Uterus (tissue), 4 donors: ENCODE measurements around the gene INPP5K. TPM values are rescaled to one million over a fixed set of nuclear protein-coding genes. Genes with fewer than 3 reads are reported as not detected.

Experiments
- DNase-seq, 2 donors: peaks; one replicate each; pipeline ENCODE4 v3.0.0-alpha.2; 2019 to 2020
- H3K27ac ChIP-seq, 2 donors: fragments of 200-600 bp; sonication (generic); 1 replicate in 1 of 2; 2 replicates in 1 of 2; pipeline ENCODE4 v1.5.1; 2016 to 2018
- H3K27me3 ChIP-seq, 2 donors: fragments of 200-600 bp; sonication (generic); one replicate each; pipeline ENCODE4 v1.5.1; 2018 to 2019; ENCODE audit warnings: control low read depth in 1 of 2
- H3K36me3 ChIP-seq, 2 donors: fragments of 200-600 bp; sonication (generic); one replicate each; pipeline ENCODE4 v1.5.1; 2019; ENCODE audit warnings: control low read depth in 1 of 2
- H3K4me1 ChIP-seq, 2 donors: fragments of 200-600 bp; sonication (generic); one replicate each; pipeline ENCODE4 v1.5.1; 2018 to 2019; ENCODE audit warnings: control low read depth in 1 of 2
- H3K4me3 ChIP-seq, 2 donors: fragments of 200-600 bp; sonication (generic); 1 replicate in 1 of 2; 2 replicates in 1 of 2; pipeline ENCODE4 v1.5.1; 2018 to 2019; ENCODE audit warnings: mild to moderate bottlenecking in 1 of 2
- H3K9me3 ChIP-seq, 2 donors: fragments of 200-600 bp; sonication (generic); one replicate each; pipeline ENCODE4 v1.5.1; 2019; ENCODE audit warnings: control low read depth in 1 of 2
- POLR2A ChIP-seq, 2 donors: fragments of 450-650 bp; IDR thresholded peaks; one replicate each; pipeline ENCODE4 v1.6.1; 2016; ENCODE audit warnings: antibody characterized with exemption in 2 of 2, mild to moderate bottlenecking in 1 of 2, moderate library complexity in 1 of 2
- intact Hi-C: fragments of 100-400 bp; cut with DNase I; formaldehyde crosslinking; loops from one replicate; pipeline ENCODE4 v1.15.1; 2023; ENCODE audit warnings: low total_unique reads
- total RNA-seq, 4 donors: library from RNA; depleted of rRNA in 3 of 4; stranded (reverse); fragments of >200 nt in 3 of 4; gene quantifications; one replicate each; pipeline versions ENCODE4 v1.1.0 to v1.2.4, GENCODE V29; 2014 to 2023
- TF ChIP-seq, protein P1 (sequence below), 4 experiments: fragments of 200-600 bp in 2 of 4; fragments of 450-650 bp in 2 of 4; sonication (generic) in 2 of 4; IDR thresholded peaks; one replicate each; pipeline ENCODE4 v1.5.1; 2016 to 2019; ENCODE audit warnings: antibody characterized with exemption in 4 of 4, mild to moderate bottlenecking in 2 of 4, moderate library complexity in 1 of 4
- donor health status: DM: yes; HTN: yes; CAD: no.

INPP5K gene
- total RNA-seq, 4 donors from 2014 or later: 14.1 to 49.3 (median 31.4) TPM

- H3K4me1 ChIP-seq: peaks cover 0 to 26% of the 10 kb centered on the region in 2 donors
- DNase-seq: peak; percentile 68 to 71
- no peaks in the 10 kb centered on the region for H3K36me3 ChIP-seq
- TF ChIP-seq POLR2A (IDR thresholded peaks at IDR 0.05): no peak
- TF ChIP-seq, protein P1, sequence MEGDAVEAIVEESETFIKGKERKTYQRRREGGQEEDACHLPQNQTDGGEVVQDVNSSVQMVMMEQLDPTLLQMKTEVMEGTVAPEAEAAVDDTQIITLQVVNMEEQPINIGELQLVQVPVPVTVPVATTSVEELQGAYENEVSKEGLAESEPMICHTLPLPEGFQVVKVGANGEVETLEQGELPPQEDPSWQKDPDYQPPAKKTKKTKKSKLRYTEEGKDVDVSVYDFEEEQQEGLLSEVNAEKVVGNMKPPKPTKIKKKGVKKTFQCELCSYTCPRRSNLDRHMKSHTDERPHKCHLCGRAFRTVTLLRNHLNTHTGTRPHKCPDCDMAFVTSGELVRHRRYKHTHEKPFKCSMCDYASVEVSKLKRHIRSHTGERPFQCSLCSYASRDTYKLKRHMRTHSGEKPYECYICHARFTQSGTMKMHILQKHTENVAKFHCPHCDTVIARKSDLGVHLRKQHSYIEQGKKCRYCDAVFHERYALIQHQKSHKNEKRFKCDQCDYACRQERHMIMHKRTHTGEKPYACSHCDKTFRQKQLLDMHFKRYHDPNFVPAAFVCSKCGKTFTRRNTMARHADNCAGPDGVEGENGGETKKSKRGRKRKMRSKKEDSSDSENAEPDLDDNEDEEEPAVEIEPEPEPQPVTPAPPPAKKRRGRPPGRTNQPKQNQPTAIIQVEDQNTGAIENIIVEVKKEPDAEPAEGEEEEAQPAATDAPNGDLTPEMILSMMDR (IDR thresholded peaks at IDR 0.05): no peak
- peak overlapping the region; percentile 67 to 75 for H3K4me3 ChIP-seq
- H3K27ac ChIP-seq: peak overlapping the region; percentile 98 to 99
- H3K9me3 ChIP-seq: no peaks in the 10 kb centered on the region
- intact Hi-C loops: no loop called here
- H3K27me3 ChIP-seq: no peaks in the 10 kb centered on the region
Observed at GRCh38 chr17:1484676-1485422, 31.6 kb downstream of the INPP5K start.

DNA sequence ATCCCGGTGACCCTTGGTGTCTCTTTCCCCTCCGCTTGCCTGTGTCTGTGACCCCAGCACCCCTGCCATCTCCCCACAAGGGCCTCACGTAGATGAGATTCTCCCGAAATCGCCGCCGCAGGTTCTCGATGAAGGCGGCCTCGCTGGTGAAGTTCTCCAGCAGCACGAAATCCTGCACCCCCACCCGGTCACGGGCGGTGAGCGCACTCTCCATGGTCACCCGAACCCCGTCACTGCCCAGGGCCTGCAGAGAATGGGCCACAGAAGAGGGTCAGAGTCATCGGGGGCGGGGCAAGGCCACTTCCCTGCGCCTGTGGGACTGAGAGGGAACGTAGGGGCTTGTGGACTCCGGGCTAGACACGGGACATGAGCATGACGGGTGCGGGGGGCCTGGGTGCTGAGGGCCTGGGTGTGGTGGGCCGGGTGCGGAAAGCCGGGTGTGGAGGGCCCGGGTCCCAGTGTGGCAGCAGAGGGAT, 32.3 kb downstream of the INPP5K start:
- Histone ChIP-seq H3K4me1 (peaks cover 0 to 26% of the 10 kb centered on the region in 2 donors), H3K27ac (peak overlapping the region; percentile 98 to 99), H3K4me3 (no peak overlapping the region), H3K9me3 (no peaks in the 10 kb centered on the region), H3K36me3 (no peaks in the 10 kb centered on the region), H3K27me3 (no peaks in the 10 kb centered on the region)
- no peak for TF ChIP-seq POLR2A (IDR thresholded peaks at IDR 0.05)
- TF ChIP-seq, protein P1 (IDR thresholded peaks at IDR 0.05): no peak
- DNase-seq: no peak
- intact Hi-C loops: no loop called here

DNA sequence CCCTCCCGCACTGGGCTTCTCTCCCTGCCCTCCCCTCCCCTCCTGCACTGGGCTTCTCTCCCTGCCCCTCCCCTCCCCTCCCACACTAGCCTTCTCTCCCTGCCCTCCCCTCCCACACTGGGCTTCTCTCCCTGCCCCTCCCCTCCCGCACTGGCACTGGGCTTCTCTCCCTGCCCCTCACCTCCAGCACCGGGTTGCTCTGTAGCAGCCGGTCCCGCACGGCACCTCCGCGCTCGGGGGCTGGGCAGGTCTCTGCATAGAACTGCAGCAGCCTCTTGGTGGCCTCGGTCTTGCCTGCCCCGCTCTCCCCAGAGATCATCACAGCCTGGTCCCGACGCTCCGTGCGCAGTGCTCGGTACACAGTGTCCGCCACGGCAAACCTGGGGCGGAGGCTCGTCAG, 33.7 kb downstream of the INPP5K start:
- no peaks in the 10 kb centered on the region for H3K27me3 ChIP-seq
- H3K36me3 ChIP-seq: no peaks in the 10 kb centered on the region
- no peaks in the 10 kb centered on the region for H3K9me3 ChIP-seq
- TF ChIP-seq, protein P1 (IDR thresholded peaks at IDR 0.05): no peak
- TF ChIP-seq POLR2A (IDR thresholded peaks at IDR 0.05): no peak
- DNase-seq: no peak
- H3K4me1 ChIP-seq: peaks cover 0 to 20% of the 10 kb centered on the region in 2 donors
- H3K27ac ChIP-seq: peak overlapping the region; percentile 33 to 53
- H3K4me3 ChIP-seq: no peak overlapping the region
- intact Hi-C loops: no loop called here

DNA sequence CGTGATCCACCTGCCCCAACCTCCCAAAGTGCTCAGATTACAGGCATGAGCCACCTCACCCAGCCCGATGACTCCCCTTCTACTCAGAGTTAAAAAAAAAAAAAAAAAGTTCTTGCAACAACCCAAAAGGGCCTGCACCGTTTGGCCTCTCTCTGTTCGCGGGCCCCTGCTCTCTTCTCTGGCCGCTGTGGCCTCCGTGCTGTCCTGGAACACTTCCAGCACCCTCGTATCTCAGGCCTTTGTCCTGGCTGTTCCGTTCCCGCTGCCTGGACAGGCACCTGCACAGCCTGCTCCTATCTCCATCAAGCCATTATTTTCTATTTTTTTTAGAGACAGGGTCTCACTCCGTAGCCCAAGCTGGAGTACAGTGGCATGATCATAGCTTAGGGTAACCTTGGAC, 34.7 kb downstream of the INPP5K start:
- Histone ChIP-seq H3K9me3 (no peaks in the 10 kb centered on the region), H3K27me3 (no peaks in the 10 kb centered on the region), H3K27ac (no peak overlapping the region), H3K4me3 (no peak overlapping the region), H3K4me1 (peaks cover 0 to 12% of the 10 kb centered on the region in 2 donors), H3K36me3 (no peaks in the 10 kb centered on the region)
- intact Hi-C loops: no loop called here
- TF ChIP-seq, protein P1 (IDR thresholded peaks at IDR 0.05): no peak
- TF ChIP-seq POLR2A (IDR thresholded peaks at IDR 0.05): no peak
- peak in 1 of 2 donors; percentile 20 for DNase-seq

GRCh38 chr17:1480747-1481465, 35.5 kb downstream of the INPP5K start:
- no peaks in the 10 kb centered on the region for H3K36me3 ChIP-seq
- peaks cover 0 to 12% of the 10 kb centered on the region in 2 donors for H3K4me1 ChIP-seq
- DNase-seq: peak in 1 of 2 donors; percentile 17
- no peaks in the 10 kb centered on the region for H3K9me3 ChIP-seq
- H3K27ac ChIP-seq: no peak overlapping the region
- TF ChIP-seq POLR2A (IDR thresholded peaks at IDR 0.05): no peak
- TF ChIP-seq, protein P1 (IDR thresholded peaks at IDR 0.05): no peak
- no peaks in the 10 kb centered on the region for H3K27me3 ChIP-seq
- no peak overlapping the region for H3K4me3 ChIP-seq
- intact Hi-C loops: no loop called here
